NCI-H526 (cell line): ENCODE measurements around the gene PDCD5.

ENCODE experiments used
- DNase-seq, 2 experiments: peaks; one replicate each; lab custom pipeline; 2025; lab: John Stamatoyannopoulos, UW

The PDCD5 gene

DNA sequence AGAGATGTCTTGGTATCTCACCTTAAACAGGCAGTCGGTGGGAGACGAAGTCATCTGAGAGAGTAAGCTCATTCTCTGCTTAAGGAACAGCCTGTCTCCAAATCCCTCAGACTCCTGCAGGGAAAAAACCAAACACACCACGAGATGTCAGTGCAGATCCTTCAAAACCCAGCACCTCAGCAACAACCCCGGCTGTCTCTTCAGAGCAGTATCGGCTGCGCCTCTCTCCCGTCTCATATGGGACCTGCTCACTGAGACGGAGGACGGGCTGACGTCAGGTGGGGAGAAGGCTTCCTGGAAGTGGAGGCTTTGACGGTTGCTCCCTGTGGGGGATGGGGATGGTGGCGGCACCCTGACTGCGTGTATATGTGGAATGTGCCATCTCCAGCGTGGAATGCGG is 50.4 kb downstream of the PDCD5 start:
- no peak for DNase-seq
